GM12865 (cell line): ENCODE results near the gene ACADS.
A peak's percentile ranks its signal among the peaks of the same experiment; 100 is the strongest.

Experiments used
- DNase-seq: peaks from one replicate; pipeline ENCODE4 v3.0.0; 2010; ENCODE audit warnings: low read depth
- H3K4me3 ChIP-seq: 2 replicates; pipeline ENCODE4 v1.5.1; 2011; ENCODE audit warnings: mild to moderate bottlenecking, low read depth, low read length, control low read depth
- CTCF ChIP-seq: IDR thresholded peaks from 2 replicates; pipeline ENCODE4 v1.5.1; 2011; ENCODE audit warnings: low read length, control low read depth, low read depth, inconsistent platforms; ENCODE audit not compliant: insufficient read depth; ENCODE audit errors: missing control alignments

The ACADS gene

GRCh38 chr12:120751389-120751788 lies 25.8 kb downstream of the ACADS start:
- DNase-seq = no peak
- no peak for TF ChIP-seq CTCF
- H3K4me3 ChIP-seq = no peak overlapping the region

GRCh38 chr12:120754792-120755191 lies 29.2 kb downstream of the ACADS start:
- no peak for DNase-seq
- H3K4me3 ChIP-seq = no peak overlapping the region
- no peak for TF ChIP-seq CTCF

- no peak for TF ChIP-seq CTCF
- DNase-seq = peak; percentile 30
Observed at GRCh38 chr12:120755269-120755668, 29.6 kb downstream of the ACADS start.

GRCh38 chr12:120757226-120757742 lies 31.7 kb downstream of the ACADS start:
- no peak for TF ChIP-seq CTCF
- DNase-seq = no peak

More at GRCh38 chr12:120755269-120755668, 29.6 kb downstream of the ACADS start:
- H3K4me3 ChIP-seq = no peak overlapping the region

GRCh38 chr12:120757949-120758348 lies 32.3 kb downstream of the ACADS start:
- H3K4me3 ChIP-seq = no peak overlapping the region
- TF ChIP-seq CTCF = no peak
- DNase-seq = no peak

More at GRCh38 chr12:120757226-120757742, 31.7 kb downstream of the ACADS start:
- H3K4me3 ChIP-seq = no peak overlapping the region

GRCh38 chr12:120758798-120759590 lies 33.4 kb downstream of the ACADS start:
- no peak for TF ChIP-seq CTCF
- no peak overlapping the region for H3K4me3 ChIP-seq
- no peak for DNase-seq
